ENCODE measurements around the gene OR2AG1. TPM values are rescaled to one million over a fixed set of nuclear protein-coding genes. Genes with fewer than 3 reads are reported as not detected.

OR2AG1 gene
- total RNA-seq = not detected in 2 replicates

GRCh38 chr11:6782720-6783119 is at the start of gene OR2AG1:
OR2AG1 (plus strand) TSS chr11:6783020; CDS start chr11:6785038, 2,018 bp downstream.

GRCh38 chr11:6771926-6772893 is 10.6 kb upstream of the OR2AG1 start, which contains the start of gene OR2AG2:
OR2AG2 (minus strand) TSS chr11:6771976; CDS start chr11:6768957, 3,019 bp downstream.

GRCh38 chr11:6799402-6799801 is 16.6 kb downstream of the OR2AG1 start, which contains the start of gene OR6A2:
OR6A2 (minus strand) TSS chr11:6799689; CDS start chr11:6795708, 3,981 bp downstream.

Other genes starting within 250 kb of the OR2AG1 start
- 14.8 and 14.9 TPM in 2 replicates for gene RRP8, start 179.4 kb upstream of the OR2AG1 start, total RNA-seq
- 126 and 143 TPM in 2 replicates for gene ILK, start 179.2 kb upstream of the OR2AG1 start, total RNA-seq
- gene TAF10, start 170.8 kb upstream of the OR2AG1 start, total RNA-seq = 16.9 and 17.8 TPM in 2 replicates
- gene TPP1, start 163.6 kb upstream of the OR2AG1 start, total RNA-seq = 86.5 and 157 TPM in 2 replicates
- 37.1 and 39.4 TPM in 2 replicates for gene DCHS1, start 127.2 kb upstream of the OR2AG1 start, total RNA-seq
- 56.4 and 62.0 TPM in 2 replicates for gene MRPL17, start 99.7 kb upstream of the OR2AG1 start, total RNA-seq
- gene OR2AG2, start 11.0 kb upstream of the OR2AG1 start, total RNA-seq = 0.27 and 0.43 TPM in 2 replicates
- 0.43 and 0.66 TPM in 2 replicates for gene OR6A2, start 16.7 kb downstream of the OR2AG1 start, total RNA-seq
- gene OR10A5, start 62.7 kb downstream of the OR2AG1 start, total RNA-seq = not detected in 2 replicates
- not detected in 2 replicates for gene OR10A2, start 80.0 kb downstream of the OR2AG1 start, total RNA-seq
- not detected in 2 replicates for gene OR10A4, start 93.6 kb downstream of the OR2AG1 start, total RNA-seq
- 0.66 and 0.86 TPM in 2 replicates for gene OR2D2, start 109.5 kb downstream of the OR2AG1 start, total RNA-seq
- gene OR2D3, start 138.0 kb downstream of the OR2AG1 start, total RNA-seq = not detected in 2 replicates
- 5.9 and 6.0 TPM in 2 replicates for gene ZNF215, start 143.4 kb downstream of the OR2AG1 start, total RNA-seq
- 1.9 and 2.0 TPM in 2 replicates for gene ZNF214, start 237.3 kb downstream of the OR2AG1 start, total RNA-seq
- 0.07 and 0.53 TPM in 2 replicates for gene NLRP14, start 237.5 kb downstream of the OR2AG1 start, total RNA-seq

Measured in thoracic aorta endothelial cell (primary cell).